SHP77 (cell line): ENCODE data around the gene AEBP1.

ENCODE experiments used
- DNase-seq, 2 experiments: peaks; one replicate each; lab custom pipeline; 2025; lab: John Stamatoyannopoulos, UW

AEBP1 gene

GRCh38 chr7:44142028-44142427, 37.9 kb downstream of the AEBP1 start:
- DNase-seq, result no peak

GRCh38 chr7:44143646-44144250, 39.6 kb downstream of the AEBP1 start:
- no peak for DNase-seq

- DNase-seq, result no peak
These were observed 40.4 kb downstream of the AEBP1 start for GRCh38 chr7:44144426-44144967.

DNA sequence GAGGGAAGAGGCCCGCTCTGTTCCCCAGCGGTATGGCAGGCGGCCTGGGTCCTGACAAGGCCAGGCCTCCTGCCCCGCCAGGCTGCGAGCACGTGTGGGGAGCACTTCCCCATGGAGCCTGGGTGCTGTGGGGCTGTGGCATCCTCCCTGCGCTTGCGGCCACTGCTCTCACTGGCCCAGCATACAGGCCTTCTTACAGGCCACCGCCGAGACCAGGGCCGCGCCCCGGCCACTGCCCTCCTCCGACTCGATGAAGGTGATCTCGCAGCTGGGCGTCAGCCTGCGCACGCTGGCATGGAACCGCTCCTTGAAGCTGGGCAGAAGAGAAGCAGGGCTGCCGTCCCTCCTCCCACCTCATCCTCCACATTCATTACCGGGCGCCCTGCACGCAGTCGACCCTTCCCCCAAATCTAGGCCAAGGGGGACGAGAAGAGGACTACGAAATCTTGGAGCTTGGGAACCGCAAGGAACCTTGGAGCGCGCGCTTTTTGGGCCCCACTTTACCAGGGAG, 40.9 kb downstream of the AEBP1 start:
- DNase-seq, result no peak

- no peak for DNase-seq
These were observed 41.4 kb downstream of the AEBP1 start for GRCh38 chr7:44145479-44145968.

- DNase-seq, result no peak
These were observed 42.1 kb downstream of the AEBP1 start for GRCh38 chr7:44145969-44146911.

DNA sequence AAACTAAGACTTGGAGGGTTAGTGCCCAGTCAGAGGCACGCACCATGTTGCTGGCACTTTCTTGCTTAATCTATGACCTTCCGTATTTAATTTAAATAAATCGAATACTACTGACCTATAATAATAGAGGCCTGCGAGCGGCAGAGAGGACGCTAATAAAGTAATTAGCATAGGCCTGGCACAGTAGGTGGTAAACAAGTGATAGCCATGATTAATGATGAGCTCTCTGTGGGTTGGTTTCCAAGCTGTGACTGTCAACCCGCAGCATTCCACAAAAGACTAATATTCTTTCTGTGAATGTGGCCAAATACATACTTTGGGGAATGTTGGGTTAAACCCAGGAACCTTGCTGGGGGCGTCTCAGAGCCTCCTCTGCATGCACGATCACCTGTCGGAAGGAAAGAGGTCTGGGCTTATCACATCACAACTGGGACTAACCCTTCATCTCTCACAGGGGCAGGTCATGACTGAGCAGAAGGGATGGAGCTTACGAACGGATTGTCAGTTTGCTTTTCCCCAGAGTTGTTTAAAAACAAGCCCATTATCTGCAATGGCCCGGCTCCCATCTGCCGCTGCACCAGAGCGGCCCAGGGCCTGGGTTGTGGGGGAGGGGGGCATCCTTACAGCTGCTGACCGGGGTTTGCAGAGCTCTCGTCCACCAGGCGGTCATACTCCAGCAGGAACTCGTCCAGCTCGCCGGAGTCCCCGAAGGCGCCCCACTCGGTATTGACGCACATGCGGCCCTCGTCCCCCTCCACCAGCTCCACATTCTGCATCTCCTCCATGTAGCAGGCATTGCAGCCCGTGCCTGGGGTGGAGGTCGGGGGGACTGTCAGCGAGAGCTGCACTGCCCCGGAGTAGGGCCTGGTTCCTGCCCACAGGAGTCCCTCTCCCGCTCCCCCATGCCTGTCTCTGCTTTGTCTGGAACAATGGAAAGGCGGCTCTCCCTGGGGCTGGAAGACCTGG, 43.2 kb downstream of the AEBP1 start:
- peak in 1 of 2 experiments; percentile 59 for DNase-seq

GRCh38 chr7:44148166-44148565, 44.0 kb downstream of the AEBP1 start:
- no peak for DNase-seq

GRCh38 chr7:44148961-44149536, 44.9 kb downstream of the AEBP1 start:
- no peak for DNase-seq

- DNase-seq, result no peak
These were observed 45.7 kb downstream of the AEBP1 start for GRCh38 chr7:44149571-44150465.

- no peak for DNase-seq
These were observed 46.3 kb downstream of the AEBP1 start for GRCh38 chr7:44150466-44150832.

GRCh38 chr7:44150966-44151941, 47.1 kb downstream of the AEBP1 start:
- no peak for DNase-seq

DNA sequence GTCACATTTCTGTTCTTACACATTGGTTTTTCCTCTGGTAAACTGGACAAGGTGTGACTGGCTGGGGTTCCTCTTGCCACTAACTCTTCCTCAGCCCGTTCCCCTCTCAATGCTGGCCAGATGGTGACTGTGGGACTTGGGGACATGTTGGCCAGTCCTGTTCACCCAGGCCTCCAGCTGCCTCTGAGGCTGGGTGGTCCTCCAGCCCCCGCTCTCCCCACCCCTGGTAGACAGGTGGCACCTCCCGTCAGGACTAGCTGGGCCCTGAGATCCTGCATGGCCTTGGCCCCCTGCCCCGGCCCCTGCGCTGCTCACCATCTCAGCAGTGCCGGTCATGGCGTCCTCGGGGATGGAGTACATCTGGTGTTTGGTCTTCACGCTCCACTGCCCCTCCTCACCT, 47.8 kb downstream of the AEBP1 start:
- DNase-seq, result no peak

GRCh38 chr7:44152971-44153947, 49.1 kb downstream of the AEBP1 start:
- DNase-seq, result peak in 1 of 2 experiments; percentile 41

DNA sequence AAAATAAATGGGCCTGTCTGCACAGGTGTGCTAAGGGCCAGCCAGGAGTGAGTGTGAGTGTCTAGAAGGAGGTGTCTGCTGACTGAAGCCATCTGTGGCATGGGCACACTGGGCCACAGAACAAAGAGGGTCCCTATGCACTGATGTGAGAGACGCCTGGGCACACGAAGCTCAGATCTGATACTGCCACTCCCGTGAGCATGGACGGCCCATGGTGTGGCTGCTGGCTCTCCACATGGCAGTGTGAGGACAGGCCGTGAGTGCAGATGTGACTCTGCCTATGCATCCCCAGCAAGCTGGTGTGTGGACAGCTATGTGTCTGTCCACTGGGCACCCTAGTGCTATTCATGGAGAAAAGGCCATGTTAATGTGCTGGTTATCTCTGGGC, 49.8 kb downstream of the AEBP1 start:
- DNase-seq, result no peak

DNA sequence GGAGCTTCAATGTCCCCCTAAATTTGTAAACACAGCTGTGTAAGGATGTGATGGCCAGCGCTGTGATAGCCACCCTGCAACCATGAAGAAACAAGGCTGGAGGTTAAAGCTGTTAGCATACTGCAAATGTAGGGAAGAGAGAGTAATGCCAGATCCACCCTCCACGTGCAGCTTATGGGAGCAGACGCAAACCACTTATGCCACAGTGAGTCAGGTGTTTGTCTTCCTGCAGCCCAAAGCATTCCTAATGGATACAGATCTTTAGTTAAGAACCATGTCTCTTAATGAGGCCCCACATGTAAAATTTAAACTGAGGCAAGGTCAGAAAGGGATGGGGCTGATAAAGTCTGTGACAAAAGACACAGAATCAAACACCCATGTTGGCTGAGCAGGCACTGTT, 50.6 kb downstream of the AEBP1 start:
- no peak for DNase-seq
